ENCODE results near the gene SCN2B.

DNA sequence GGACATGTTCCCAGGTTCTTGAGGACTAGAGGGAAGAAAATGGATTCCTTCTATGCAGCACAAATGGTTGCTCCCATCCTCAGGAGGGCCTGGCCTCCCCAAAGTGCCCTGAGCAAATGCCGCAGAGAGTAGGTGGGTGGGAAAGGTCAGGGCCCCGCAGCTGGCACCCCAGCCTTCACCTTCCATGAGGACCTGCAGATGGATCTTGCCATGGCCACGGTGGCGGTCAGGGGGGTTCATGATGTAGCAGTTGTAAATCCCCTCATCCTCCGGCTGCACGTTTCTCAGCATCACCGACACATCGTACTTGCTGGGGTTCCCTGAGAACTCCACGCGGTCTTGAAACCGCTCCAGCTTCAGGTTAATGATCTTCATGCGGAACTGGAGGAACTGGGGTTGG is 8.5 kb downstream of the SCN2B start:
- TF ChIP-seq, protein P1, sequence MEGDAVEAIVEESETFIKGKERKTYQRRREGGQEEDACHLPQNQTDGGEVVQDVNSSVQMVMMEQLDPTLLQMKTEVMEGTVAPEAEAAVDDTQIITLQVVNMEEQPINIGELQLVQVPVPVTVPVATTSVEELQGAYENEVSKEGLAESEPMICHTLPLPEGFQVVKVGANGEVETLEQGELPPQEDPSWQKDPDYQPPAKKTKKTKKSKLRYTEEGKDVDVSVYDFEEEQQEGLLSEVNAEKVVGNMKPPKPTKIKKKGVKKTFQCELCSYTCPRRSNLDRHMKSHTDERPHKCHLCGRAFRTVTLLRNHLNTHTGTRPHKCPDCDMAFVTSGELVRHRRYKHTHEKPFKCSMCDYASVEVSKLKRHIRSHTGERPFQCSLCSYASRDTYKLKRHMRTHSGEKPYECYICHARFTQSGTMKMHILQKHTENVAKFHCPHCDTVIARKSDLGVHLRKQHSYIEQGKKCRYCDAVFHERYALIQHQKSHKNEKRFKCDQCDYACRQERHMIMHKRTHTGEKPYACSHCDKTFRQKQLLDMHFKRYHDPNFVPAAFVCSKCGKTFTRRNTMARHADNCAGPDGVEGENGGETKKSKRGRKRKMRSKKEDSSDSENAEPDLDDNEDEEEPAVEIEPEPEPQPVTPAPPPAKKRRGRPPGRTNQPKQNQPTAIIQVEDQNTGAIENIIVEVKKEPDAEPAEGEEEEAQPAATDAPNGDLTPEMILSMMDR (IDR thresholded peaks at IDR 0.05) = no peak
- TF ChIP-seq POLR2A (IDR thresholded peaks at IDR 0.05) = no peak
- no peak for TF ChIP-seq POLR2AphosphoS5 (IDR thresholded peaks at IDR 0.05)

Measured in prostate gland (tissue), 2 donors.